HL-60/S4 treated with retinoic acid at 250 ng/mL for 4 days and 3 days (cell line): ENCODE results near the gene DLG2.

ENCODE experiments used
- in situ Hi-C: fragments of 300-500 bp; cut with MboI; formaldehyde crosslinking; loops from 2 replicates; pipeline ENCODE4 v1.7.0; 2022; ENCODE audit warnings: low sequenced_read_pairs

DLG2 gene

GRCh38 chr11:84543367-84544159 is 1083.6 kb downstream of the DLG2 start:
- in situ Hi-C loops = no loop called here

- in situ Hi-C loops = no loop called here
Measured at GRCh38 chr11:84541731-84542340, 1085.3 kb downstream of the DLG2 start.

- in situ Hi-C loops = no loop called here
Measured at GRCh38 chr11:84536456-84536855, 1090.7 kb downstream of the DLG2 start.

- in situ Hi-C loops = no loop called here
Measured at GRCh38 chr11:84532364-84532763, 1094.8 kb downstream of the DLG2 start.

- in situ Hi-C loops = no loop called here
Measured at GRCh38 chr11:84526250-84526649, 1100.9 kb downstream of the DLG2 start.

GRCh38 chr11:84524422-84525051 is 1102.6 kb downstream of the DLG2 start:
- in situ Hi-C loops = no loop called here

- in situ Hi-C loops = no loop called here
Measured at GRCh38 chr11:84522331-84522730, 1104.8 kb downstream of the DLG2 start.

- in situ Hi-C loops = no loop called here
Measured at GRCh38 chr11:84518631-84519183, 1108.4 kb downstream of the DLG2 start.

- in situ Hi-C loops = no loop called here
Measured at GRCh38 chr11:84514436-84514835, 1112.7 kb downstream of the DLG2 start.

GRCh38 chr11:84503503-84503902 is 1123.6 kb downstream of the DLG2 start:
- in situ Hi-C loops = no loop called here

GRCh38 chr11:84501750-84502149 is 1125.4 kb downstream of the DLG2 start:
- in situ Hi-C loops = no loop called here

GRCh38 chr11:84497981-84498411 is 1129.1 kb downstream of the DLG2 start:
- in situ Hi-C loops = no loop called here

- in situ Hi-C loops = no loop called here
Measured at GRCh38 chr11:84497181-84497580, 1130.0 kb downstream of the DLG2 start.

- in situ Hi-C loops = no loop called here
Measured at GRCh38 chr11:84496122-84496521, 1131.0 kb downstream of the DLG2 start.

- in situ Hi-C loops = no loop called here
Measured at GRCh38 chr11:84480131-84480530, 1147.0 kb downstream of the DLG2 start.

GRCh38 chr11:84476581-84476980 is 1150.6 kb downstream of the DLG2 start:
- in situ Hi-C loops = no loop called here

GRCh38 chr11:84471501-84471900 is 1155.6 kb downstream of the DLG2 start:
- in situ Hi-C loops = no loop called here

- in situ Hi-C loops = no loop called here
Measured at GRCh38 chr11:84468235-84468634, 1158.9 kb downstream of the DLG2 start.

- in situ Hi-C loops = no loop called here
Measured at GRCh38 chr11:84465040-84465439, 1162.1 kb downstream of the DLG2 start.

GRCh38 chr11:84455691-84456090 is 1171.5 kb downstream of the DLG2 start:
- in situ Hi-C loops = no loop called here

- in situ Hi-C loops = no loop called here
Measured at GRCh38 chr11:84452211-84452610, 1174.9 kb downstream of the DLG2 start.

GRCh38 chr11:84438565-84438964 is 1188.6 kb downstream of the DLG2 start:
- in situ Hi-C loops = no loop called here
